Tibial nerve (tissue), 4 donors: ENCODE data around the gene LCORL. TPM values are rescaled to one million over a fixed set of nuclear protein-coding genes. Genes with fewer than 3 reads are reported as not detected.

ENCODE experiments used
- DNase-seq, 2 donors: peaks; one replicate each; pipeline ENCODE4 v3.0.0-alpha.2; 2019; ENCODE audit warnings: low spot score in 2 of 2
- H3K27ac ChIP-seq, 4 donors: fragments of 200-600 bp; sonication (generic) in 3 of 4; one replicate each; pipeline ENCODE4 v1.5.1; 2017 to 2019; ENCODE audit warnings: mild to moderate bottlenecking in 1 of 4
- H3K27me3 ChIP-seq, 2 donors: fragments of 200-600 bp; sonication (generic) in 1 of 2; one replicate each; pipeline versions ENCODE4 v1.5.1 to v1.6.0; 2017 to 2019
- H3K36me3 ChIP-seq, 3 donors: fragments of 200-600 bp; sonication (generic); one replicate each; pipeline ENCODE4 v1.5.1; 2018 to 2019
- H3K4me1 ChIP-seq, 4 donors: fragments of 200-600 bp; sonication (generic) in 3 of 4; one replicate each; pipeline ENCODE4 v1.5.1; 2017 to 2019
- H3K4me3 ChIP-seq, 4 donors: fragments of 200-600 bp; sonication (generic) in 3 of 4; one replicate each; pipeline ENCODE4 v1.5.1; 2017 to 2019; ENCODE audit warnings: mild to moderate bottlenecking in 1 of 4, moderate library complexity in 1 of 4
- H3K9me3 ChIP-seq, 4 donors: fragments of 200-600 bp; sonication (generic) in 3 of 4; one replicate each; pipeline ENCODE4 v1.5.1; 2017 to 2019
- CTCF ChIP-seq, 5 experiments: fragments of 200-600 bp in 3 of 5; fragments of 450-650 bp in 2 of 5; sonication (generic) in 3 of 5; IDR thresholded peaks; one replicate each; pipeline ENCODE4 v1.5.1; 2016 to 2019; ENCODE audit warnings: antibody characterized with exemption in 5 of 5, mild to moderate bottlenecking in 3 of 5, moderate library complexity in 2 of 5
- EP300 ChIP-seq, 2 donors: sonication (generic); formaldehyde crosslinking; IDR thresholded peaks; one replicate each; pipeline ENCODE4 v1.6.1; 2017; ENCODE audit warnings: antibody characterized with exemption in 2 of 2, mild to moderate bottlenecking in 1 of 2
- POLR2A ChIP-seq, 2 donors: fragments of 450-650 bp; IDR thresholded peaks; one replicate each; pipeline ENCODE4 v1.6.1; 2017; ENCODE audit warnings: antibody characterized with exemption in 2 of 2, mild to moderate bottlenecking in 2 of 2, moderate library complexity in 2 of 2
- WGBS, 2 donors: methylation state at CpG; one replicate each; pipeline ENCODE4 v1.1.5; 2018; 5-methylcytosine and 5-hydroxymethylcytosine counted together
- total RNA-seq, 4 donors: library from RNA; depleted of rRNA; stranded (reverse); fragments of >200 nt; gene quantifications; one replicate each; pipeline ENCODE4 v1.1.0, GENCODE V29; 2016

The LCORL gene
- total RNA-seq, 4 donors from 2014 or later = 17.3 to 35.0 (median 18.7) TPM

DNA sequence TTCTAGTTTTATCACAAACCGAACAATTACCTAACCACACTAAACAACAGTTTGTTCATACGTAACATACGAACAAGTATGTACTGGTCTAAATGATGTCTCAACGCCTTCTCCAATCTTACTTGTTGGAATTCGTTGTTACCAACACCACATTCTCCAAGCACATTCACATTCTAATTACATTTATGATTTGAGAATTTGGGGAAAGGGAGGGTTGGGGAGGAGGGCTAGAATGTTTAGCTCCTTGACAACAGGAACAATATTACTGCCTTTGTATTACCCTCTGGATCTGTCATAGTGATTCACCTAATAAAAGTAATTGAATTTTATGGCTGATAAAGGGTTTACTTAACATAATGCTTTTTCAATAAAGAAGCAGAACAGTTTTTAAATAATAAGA, 24.4 kb downstream of the LCORL start:
- TF ChIP-seq EP300 (IDR thresholded peaks at IDR 0.05) (no peak), CTCF (IDR thresholded peaks at IDR 0.05) (no peak), POLR2A (IDR thresholded peaks at IDR 0.05) (no peak)
- H3K4me1 ChIP-seq = no peaks in the 10 kb centered on the region
- H3K36me3 ChIP-seq = no peaks in the 10 kb centered on the region
- no peak overlapping the region for H3K4me3 ChIP-seq
- H3K27ac ChIP-seq = no peak overlapping the region
- WGBS, 2 donors = 86% methylated on average over 5 of the region's 5 CpGs
- no peaks in the 10 kb centered on the region for H3K27me3 ChIP-seq
- no peaks in the 10 kb centered on the region for H3K9me3 ChIP-seq
- no peak for DNase-seq

DNA sequence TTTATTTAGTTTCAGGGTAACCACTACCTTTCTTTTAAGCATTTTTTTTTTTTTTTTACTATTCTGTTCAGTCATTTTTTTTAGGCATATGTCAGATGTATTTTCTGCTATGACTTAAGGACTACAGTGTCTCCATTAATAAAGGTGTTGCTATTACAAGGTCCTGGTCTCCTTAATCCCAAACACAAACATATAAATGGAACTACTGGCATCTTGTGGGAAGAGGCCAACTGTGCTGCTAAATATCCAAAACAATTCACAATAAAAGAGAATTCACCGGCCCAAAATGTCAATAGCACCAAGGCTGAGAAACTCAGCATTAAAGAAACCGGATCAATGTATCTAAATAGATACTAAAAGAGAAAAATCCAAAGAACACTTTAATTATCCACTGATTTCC, 26.4 kb downstream of the LCORL start:
- Histone ChIP-seq H3K4me1 (no peaks in the 10 kb centered on the region), H3K9me3 (no peaks in the 10 kb centered on the region)
- WGBS, 2 donors = 63 to 87% methylated on average over 2 of the region's 2 CpGs

DNA sequence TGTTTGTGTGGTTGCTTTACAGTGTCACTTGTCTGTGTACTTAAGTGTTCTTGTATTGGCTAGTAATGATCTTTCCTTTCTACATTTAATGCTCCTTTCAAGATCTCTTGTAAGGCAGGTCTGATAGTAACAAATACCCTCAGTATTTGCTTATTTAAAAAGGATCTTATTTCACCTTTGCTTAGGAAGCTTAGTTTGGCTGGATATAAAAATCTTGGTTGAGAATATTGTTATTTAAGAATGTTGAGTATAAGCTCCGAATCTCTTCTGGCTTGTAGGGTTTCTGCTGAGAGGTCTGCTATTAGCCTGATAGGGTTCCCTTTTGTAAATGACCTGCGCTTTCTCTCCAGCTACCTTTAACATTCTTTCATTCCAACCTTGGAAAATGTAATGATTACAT, 35.7 kb downstream of the LCORL start:
- WGBS, 2 donors = 93 to 100% methylated on average over 2 of the region's 2 CpGs

More for the DNA sequence above, 26.4 kb downstream of the LCORL start:
- TF ChIP-seq POLR2A (IDR thresholded peaks at IDR 0.05) = no peak
- TF ChIP-seq CTCF (IDR thresholded peaks at IDR 0.05) = no peak
- TF ChIP-seq EP300 (IDR thresholded peaks at IDR 0.05) = no peak
- DNase-seq = no peak
- H3K27me3 ChIP-seq = no peaks in the 10 kb centered on the region
- no peak overlapping the region for H3K27ac ChIP-seq
- H3K36me3 ChIP-seq = no peaks in the 10 kb centered on the region
- H3K4me3 ChIP-seq = no peak overlapping the region

DNA sequence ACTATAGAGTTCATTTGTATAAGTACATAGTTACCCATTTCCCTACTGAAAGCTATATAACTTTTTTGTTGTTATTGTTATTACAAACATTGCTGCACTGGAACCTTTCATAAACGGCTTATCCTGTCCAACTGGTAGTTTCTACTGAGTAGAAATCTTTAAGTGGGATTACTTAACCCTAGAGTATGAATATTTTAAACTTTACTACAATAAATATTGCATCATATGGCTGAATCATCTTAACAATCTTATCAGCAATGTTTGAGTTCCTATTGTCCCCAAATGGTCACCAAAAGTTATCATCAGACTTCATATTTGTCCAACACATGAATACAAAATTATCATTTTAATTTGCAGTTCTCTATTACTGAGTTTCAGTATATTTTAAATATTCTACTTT, 40.5 kb downstream of the LCORL start:
- Histone ChIP-seq H3K36me3 (no peaks in the 10 kb centered on the region), H3K4me3 (no peak overlapping the region), H3K27ac (no peak overlapping the region), H3K27me3 (no peaks in the 10 kb centered on the region), H3K9me3 (peaks cover 0 to 39% (median 0%) of the 10 kb centered on the region in 4 donors), H3K4me1 (no peaks in the 10 kb centered on the region)
- DNase-seq = no peak
- TF ChIP-seq EP300 (IDR thresholded peaks at IDR 0.05) (no peak), CTCF (IDR thresholded peaks at IDR 0.05) (no peak)
- 77 to 79% methylated on average over 1 of the region's 1 CpG for WGBS, 2 donors

More for the DNA sequence above, 35.7 kb downstream of the LCORL start:
- H3K9me3 ChIP-seq = peaks cover 0 to 24% (median 0%) of the 10 kb centered on the region in 4 donors
- H3K27me3 ChIP-seq = no peaks in the 10 kb centered on the region
- H3K27ac ChIP-seq = no peak overlapping the region
- H3K36me3 ChIP-seq = no peaks in the 10 kb centered on the region
- DNase-seq = no peak
- no peak overlapping the region for H3K4me3 ChIP-seq
- TF ChIP-seq CTCF (IDR thresholded peaks at IDR 0.05) = no peak
- TF ChIP-seq POLR2A (IDR thresholded peaks at IDR 0.05) = no peak
- TF ChIP-seq EP300 (IDR thresholded peaks at IDR 0.05) = no peak
- no peaks in the 10 kb centered on the region for H3K4me1 ChIP-seq

DNA sequence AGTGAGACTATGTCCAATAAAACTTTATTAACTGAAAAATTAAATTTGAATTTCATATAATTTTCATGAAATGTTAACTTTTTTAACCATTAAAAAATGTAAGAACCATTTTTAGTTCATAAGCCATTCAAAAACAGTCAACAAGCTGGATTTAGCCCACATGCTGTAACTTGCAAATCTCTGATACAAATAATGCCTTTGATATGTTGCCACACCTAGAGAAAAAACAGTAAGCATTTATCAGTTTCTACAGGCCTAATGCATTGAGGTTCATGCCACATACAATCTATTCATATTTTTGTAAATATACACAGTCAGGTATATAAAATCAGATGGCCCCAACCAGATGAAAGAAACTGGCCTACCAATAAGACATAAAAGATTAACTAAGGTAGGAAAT, 52.8 kb downstream of the LCORL start:
- Histone ChIP-seq H3K4me3 (no peak overlapping the region), H3K27ac (no peak overlapping the region), H3K9me3 (no peaks in the 10 kb centered on the region), H3K27me3 (no peaks in the 10 kb centered on the region), H3K4me1 (no peaks in the 10 kb centered on the region), H3K36me3 (no peaks in the 10 kb centered on the region)
- TF ChIP-seq EP300 (IDR thresholded peaks at IDR 0.05) = no peak
- no peak for DNase-seq

DNA sequence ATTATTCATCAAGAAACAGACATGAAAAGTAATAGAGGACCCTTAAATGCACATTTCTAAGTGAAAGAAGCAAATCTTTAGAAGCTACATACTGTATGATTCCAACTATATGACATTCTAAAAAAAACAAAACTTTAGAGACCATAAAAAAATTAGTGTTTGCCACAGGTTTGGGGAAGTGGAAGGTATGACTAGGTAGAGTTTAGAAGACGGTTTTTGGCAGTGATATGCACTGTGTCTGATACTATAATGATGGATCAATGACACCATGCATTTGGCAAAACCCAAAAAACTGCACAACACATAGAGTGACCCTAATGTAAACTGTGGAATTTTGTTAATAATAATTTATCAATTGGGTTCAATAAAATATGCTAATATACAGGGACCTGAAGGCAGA, 54.5 kb downstream of the LCORL start:
- Histone ChIP-seq H3K4me1 (no peaks in the 10 kb centered on the region), H3K36me3 (no peaks in the 10 kb centered on the region), H3K27ac (no peak overlapping the region), H3K9me3 (no peaks in the 10 kb centered on the region), H3K4me3 (no peak overlapping the region), H3K27me3 (no peaks in the 10 kb centered on the region)
- WGBS, 2 donors = 90 to 95% methylated on average over 1 of the region's 1 CpG
- TF ChIP-seq POLR2A (IDR thresholded peaks at IDR 0.05) (no peak), CTCF (IDR thresholded peaks at IDR 0.05) (no peak)
- DNase-seq = no peak
